Measurements from ENCODE around the gene LRRC46.

GRCh38 chr17:47882695-47883588, 51.5 kb downstream of the LRRC46 start:
- no peak for TF ChIP-seq CTCF (IDR thresholded peaks at IDR 0.05)
- no peak for TF ChIP-seq POLR2A (IDR thresholded peaks at IDR 0.05)
